Measurements from ENCODE around the gene TMEM179B. TPM values are rescaled to one million over a fixed set of nuclear protein-coding genes. Genes with fewer than 3 reads are reported as not detected.

TMEM179B gene
- total and polyA plus RNA-seq, 9 of the 15 experiments (the other 6 are each of a cell fraction or from before 2014, with no cell fraction given): 27.7 to 105 (median 37.0) TPM

DNA sequence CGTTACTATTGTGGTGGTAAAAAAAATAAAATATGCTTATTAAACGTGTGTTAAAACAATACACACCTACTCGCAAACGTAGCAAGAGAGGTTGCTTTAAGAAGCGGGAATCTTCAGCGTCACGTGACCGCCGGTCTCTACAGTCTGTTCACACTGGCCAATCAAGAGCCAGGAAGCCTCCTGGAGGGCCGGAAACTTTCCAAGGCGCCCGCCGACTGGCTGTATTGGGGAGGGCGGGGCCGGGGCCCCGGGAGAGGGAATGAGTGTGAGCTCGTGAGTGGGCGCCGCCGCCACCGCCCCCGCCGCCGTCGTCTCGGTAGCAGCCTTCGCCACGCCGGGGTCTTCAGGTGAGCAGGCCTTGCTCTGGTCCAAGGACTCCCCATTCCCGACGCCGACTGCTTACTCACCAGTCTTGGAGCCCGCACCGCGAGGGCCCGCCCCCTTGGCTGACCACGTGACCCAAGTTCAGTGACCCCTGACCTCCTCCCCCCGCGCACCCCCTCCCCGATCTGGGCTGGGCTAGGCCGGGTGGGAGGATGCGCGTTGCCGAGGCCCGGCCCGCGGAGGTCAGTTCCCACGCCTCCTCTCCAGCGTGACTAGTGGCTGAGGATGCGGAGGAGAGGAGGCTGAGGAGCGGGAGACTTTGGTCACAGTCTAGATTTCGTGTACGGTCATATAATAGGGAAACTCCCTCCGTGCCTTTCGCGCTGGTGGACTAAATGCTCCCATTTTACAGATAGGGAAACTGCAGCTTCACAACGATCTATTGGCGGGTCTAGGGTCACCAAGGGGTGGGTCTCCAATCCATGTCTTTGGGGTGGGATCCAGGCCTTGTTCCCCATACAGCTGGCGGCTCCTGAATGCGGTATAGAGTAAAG lies 15.8 kb upstream of the TMEM179B start, which contains the start of gene TAF6L (continued):
- TF ChIP-seq MITF (IDR thresholded peaks at IDR 0.05) (peak; percentile 54; the same call in 1 of the 2 replicates), SAFB2 (IDR thresholded peaks at IDR 0.05; ENCODE audit: borderline replicate concordance, low read depth, low read length, severe bottlenecking) (no peak), CHD2 (IDR thresholded peaks at IDR 0.05; ENCODE audit: low read depth, low read length) (peak; percentile 25; the same call in 1 of the 2 replicates), PTTG1 (tag; IDR thresholded peaks at IDR 0.05; ENCODE audit: low read depth) (no peak), CHD1 (IDR thresholded peaks at IDR 0.05; ENCODE audit: low read length) (peak; percentile 8), REST (IDR thresholded peaks at IDR 0.05; ENCODE audit: borderline replicate concordance) (peak; percentile 82), REST (CRISPR knock-in tag; IDR thresholded peaks at IDR 0.05; ENCODE audit: low read depth) (no peak), CREBBP (IDR thresholded peaks at IDR 0.05; ENCODE audit: low read depth, low read length) (no peak), SAFB (IDR thresholded peaks at IDR 0.05; ENCODE audit: borderline replicate concordance, low read depth, low read length) (peak; percentile 75; the same call in 1 of the 2 replicates), NFATC3 (IDR thresholded peaks at IDR 0.05) (no peak), KHSRP (IDR thresholded peaks at IDR 0.05) (no peak), RBM39 (optimal IDR thresholded peaks at IDR 0.05; ENCODE audit: low read depth, low read length) (no peak), ELF2 (CRISPR knock-in tag; IDR thresholded peaks at IDR 0.05) (0 out of 2 replicates have a peak, but pooled peaks have one; percentile 42), HNRNPLL (IDR thresholded peaks at IDR 0.05; ENCODE audit: low read depth, low read length, poor library complexity, severe bottlenecking) (no peak), ZNF174 (CRISPR knock-in tag; IDR thresholded peaks at IDR 0.05) (no peak), PPARD (CRISPR knock-in tag; IDR thresholded peaks at IDR 0.05) (no peak), ILK (tag; IDR thresholded peaks at IDR 0.05; ENCODE audit: borderline replicate concordance, low read depth) (no peak), ZNF212 (CRISPR knock-in tag; IDR thresholded peaks at IDR 0.05) (no peak)
